Measurements from ENCODE around the gene GSTA4. TPM values are rescaled to one million over a fixed set of nuclear protein-coding genes. Genes with fewer than 3 reads are reported as not detected.

Gene GSTA4
- total RNA-seq, 3 donors from 2014 or later = 8.3 to 15.5 (median 14.7) TPM

DNA sequence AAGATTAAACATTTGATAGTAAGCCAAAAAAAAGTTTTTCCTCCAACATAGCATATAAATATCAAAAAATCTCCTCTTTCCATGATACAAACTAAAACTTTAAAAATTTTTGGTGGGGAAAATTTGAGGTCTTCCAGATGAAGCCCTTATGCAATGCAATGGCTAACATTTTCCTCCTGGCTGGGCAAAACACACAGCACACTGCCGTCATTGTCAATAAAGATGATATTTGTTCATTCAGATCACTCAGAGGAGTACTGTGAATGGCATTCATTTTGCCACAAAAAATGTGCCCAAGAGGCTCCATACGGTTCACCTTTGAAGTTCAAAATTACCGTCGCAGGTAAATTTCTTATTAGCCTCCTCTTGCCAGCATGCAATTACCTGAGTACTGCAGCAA, 36.2 kb upstream of the GSTA4 start:
- Histone ChIP-seq H3K9me3 (no peaks in the 10 kb centered on the region), H3K36me3 (ENCODE audit: low read depth) (no peaks in the 10 kb centered on the region), H3K4me1 (ENCODE audit: low read depth) (no peaks in the 10 kb centered on the region), H3K4me3 (no peak overlapping the region)
- ATAC-seq = no peak
- DNase-seq = no peak
- TF ChIP-seq CTCF (IDR thresholded peaks at IDR 0.05) = no peak
- intact Hi-C loops (cut with DNase I, micrococcal nuclease) = no loop called here

- no peak for DNase-seq
- H3K4me3 ChIP-seq = no peak overlapping the region
- no peaks in the 10 kb centered on the region for H3K36me3 ChIP-seq (ENCODE audit: low read depth)
- ATAC-seq = no peak
- TF ChIP-seq CTCF (IDR thresholded peaks at IDR 0.05) = no peak
- H3K9me3 ChIP-seq = no peaks in the 10 kb centered on the region
- no peaks in the 10 kb centered on the region for H3K4me1 ChIP-seq (ENCODE audit: low read depth)
- intact Hi-C loops (cut with DNase I, micrococcal nuclease) = no loop called here
Observed at GRCh38 chr6:53029761-53030160, 34.7 kb upstream of the GSTA4 start.

- no peak for TF ChIP-seq CTCF (IDR thresholded peaks at IDR 0.05)
- DNase-seq (no peak), ATAC-seq (no peak)
- H3K9me3 ChIP-seq = no peaks in the 10 kb centered on the region
- intact Hi-C loops (cut with DNase I, micrococcal nuclease) = no loop called here
- H3K36me3 ChIP-seq (ENCODE audit: low read depth) = no peaks in the 10 kb centered on the region
- no peak overlapping the region for H3K4me3 ChIP-seq
- H3K4me1 ChIP-seq (ENCODE audit: low read depth) = no peaks in the 10 kb centered on the region
Observed at GRCh38 chr6:53029257-53029656, 34.2 kb upstream of the GSTA4 start.

DNA sequence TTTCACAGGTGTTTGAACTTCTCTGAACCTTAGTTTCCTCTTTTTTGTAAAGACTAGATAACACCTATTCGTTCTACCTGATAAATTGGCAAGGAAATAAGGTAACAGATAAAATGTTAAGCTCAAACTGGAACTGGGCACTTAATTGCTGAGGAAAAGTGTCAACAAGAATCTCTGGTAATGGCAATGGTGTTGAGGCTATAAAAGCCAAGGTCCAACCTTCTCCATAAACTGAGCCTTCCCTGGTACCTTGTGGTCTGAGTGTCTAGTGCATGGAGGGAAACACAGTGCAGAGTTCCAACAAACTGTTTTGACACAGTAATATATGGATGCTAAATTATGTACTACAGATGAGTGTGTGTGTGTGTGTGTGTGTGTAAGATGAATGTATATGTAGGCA, 33.4 kb upstream of the GSTA4 start:
- H3K4me3 ChIP-seq = no peak overlapping the region
- H3K36me3 ChIP-seq (ENCODE audit: low read depth) = no peaks in the 10 kb centered on the region
- DNase-seq (no peak), ATAC-seq (no peak)
- no peak for TF ChIP-seq CTCF (IDR thresholded peaks at IDR 0.05)
- intact Hi-C loops (cut with DNase I, micrococcal nuclease) = no loop called here
- H3K4me1 ChIP-seq (ENCODE audit: low read depth) = no peaks in the 10 kb centered on the region
- no peaks in the 10 kb centered on the region for H3K9me3 ChIP-seq

GRCh38 chr6:53027131-53027718, 32.1 kb upstream of the GSTA4 start:
- no peaks in the 10 kb centered on the region for H3K36me3 ChIP-seq (ENCODE audit: low read depth)

More at GRCh38 chr6:53027131-53027718, 32.1 kb upstream of the GSTA4 start:
- H3K4me3 ChIP-seq = no peak overlapping the region
- DNase-seq (no peak), ATAC-seq (no peak)
- TF ChIP-seq CTCF (IDR thresholded peaks at IDR 0.05) = no peak
- H3K9me3 ChIP-seq = no peaks in the 10 kb centered on the region
- intact Hi-C loops (cut with DNase I, micrococcal nuclease) = no loop called here
- no peaks in the 10 kb centered on the region for H3K4me1 ChIP-seq (ENCODE audit: low read depth)

All from mucosa of descending colon (tissue), 3 donors.